Epithelial cell of proximal tubule (primary cell): ENCODE measurements around the gene ARFRP1. TPM values are rescaled to one million over a fixed set of nuclear protein-coding genes. Genes with fewer than 3 reads are reported as not detected.

Source experiments
- DNase-seq: peaks from one replicate; pipeline ENCODE4 v3.0.0-alpha.2; 2011; ENCODE audit warnings: low read depth
- H3K4me3 ChIP-seq: 2 replicates; pipeline ENCODE4 v1.5.1; 2011; ENCODE audit warnings: low read depth, mild to moderate bottlenecking, low read length
- total RNA-seq: library from RNA; depleted of rRNA; stranded (reverse); fragments of >200 nt; gene quantifications from 2 replicates; pipeline ENCODE4 v1.2.3, GENCODE V29; 2015
- TF ChIP-seq, protein P1 (sequence below): conservative IDR thresholded peaks from 2 replicates; pipeline ENCODE4 v1.5.1; 2012; ENCODE audit warnings: low read depth, mild to moderate bottlenecking, low read length

The ARFRP1 gene
- total RNA-seq, 1 donor from 2014 or later, result 49.0 TPM

DNA sequence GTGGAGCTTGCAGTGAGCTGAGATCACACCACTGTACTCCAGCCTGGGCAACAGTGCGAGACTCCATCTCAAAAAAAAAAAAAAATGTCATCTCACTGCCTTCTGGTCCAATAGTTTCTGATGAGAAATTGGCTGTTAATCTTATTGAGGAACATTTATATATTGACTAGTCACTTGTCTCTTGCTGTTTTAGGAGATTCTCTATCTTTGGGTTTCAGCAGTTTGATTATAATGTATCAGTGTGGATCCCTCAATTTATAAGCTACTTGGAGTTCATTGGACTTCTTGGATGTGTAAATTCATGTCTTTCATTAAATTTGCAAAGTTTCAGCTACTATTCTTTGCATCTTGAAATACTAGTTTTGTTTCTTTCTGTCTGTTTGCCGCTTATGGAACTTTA lies 11.2 kb upstream of the ARFRP1 start:
- TF ChIP-seq, protein P1, sequence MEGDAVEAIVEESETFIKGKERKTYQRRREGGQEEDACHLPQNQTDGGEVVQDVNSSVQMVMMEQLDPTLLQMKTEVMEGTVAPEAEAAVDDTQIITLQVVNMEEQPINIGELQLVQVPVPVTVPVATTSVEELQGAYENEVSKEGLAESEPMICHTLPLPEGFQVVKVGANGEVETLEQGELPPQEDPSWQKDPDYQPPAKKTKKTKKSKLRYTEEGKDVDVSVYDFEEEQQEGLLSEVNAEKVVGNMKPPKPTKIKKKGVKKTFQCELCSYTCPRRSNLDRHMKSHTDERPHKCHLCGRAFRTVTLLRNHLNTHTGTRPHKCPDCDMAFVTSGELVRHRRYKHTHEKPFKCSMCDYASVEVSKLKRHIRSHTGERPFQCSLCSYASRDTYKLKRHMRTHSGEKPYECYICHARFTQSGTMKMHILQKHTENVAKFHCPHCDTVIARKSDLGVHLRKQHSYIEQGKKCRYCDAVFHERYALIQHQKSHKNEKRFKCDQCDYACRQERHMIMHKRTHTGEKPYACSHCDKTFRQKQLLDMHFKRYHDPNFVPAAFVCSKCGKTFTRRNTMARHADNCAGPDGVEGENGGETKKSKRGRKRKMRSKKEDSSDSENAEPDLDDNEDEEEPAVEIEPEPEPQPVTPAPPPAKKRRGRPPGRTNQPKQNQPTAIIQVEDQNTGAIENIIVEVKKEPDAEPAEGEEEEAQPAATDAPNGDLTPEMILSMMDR, result no peak
- no peak for DNase-seq
- no peak overlapping the region for H3K4me3 ChIP-seq

DNA sequence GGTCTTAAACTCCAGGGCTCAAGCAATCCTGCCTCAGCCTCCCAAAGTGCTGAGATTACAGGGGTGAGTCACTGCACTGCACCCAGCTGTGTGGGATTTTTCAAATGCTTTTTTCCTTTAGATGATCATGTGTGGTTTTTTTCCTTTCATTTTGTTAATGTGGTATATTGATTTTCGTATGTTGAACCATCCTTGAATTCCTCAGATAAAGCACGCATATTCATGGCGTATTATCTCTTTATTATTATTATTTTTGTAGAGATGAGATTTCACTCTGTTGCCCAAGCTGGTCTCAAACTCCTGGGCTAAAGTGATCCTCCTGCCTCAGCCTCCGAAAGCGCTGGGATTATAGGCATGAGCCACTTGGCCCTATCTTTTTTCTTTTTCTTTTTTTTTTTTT lies 7.1 kb upstream of the ARFRP1 start:
- no peak overlapping the region for H3K4me3 ChIP-seq
- TF ChIP-seq, protein P1, result no peak
- DNase-seq, result no peak

DNA sequence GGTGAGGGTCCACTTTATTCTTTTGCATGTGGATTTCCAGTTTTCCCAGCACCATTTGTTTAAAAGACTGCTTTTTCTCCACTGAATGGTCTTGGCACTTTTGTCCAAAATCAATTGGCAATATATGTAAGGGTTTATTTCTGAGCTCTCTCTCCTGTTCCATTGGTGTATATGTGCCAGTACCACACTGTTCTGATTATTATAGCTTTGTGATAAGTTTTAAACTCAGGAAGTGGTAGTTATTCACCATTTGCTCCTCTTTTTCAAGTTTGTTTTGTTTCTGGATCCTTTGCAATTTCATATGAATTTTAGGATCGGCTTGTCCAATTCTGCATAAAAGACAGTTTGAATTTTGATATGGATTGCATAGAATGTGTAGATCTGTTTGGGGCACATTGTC lies 4.4 kb upstream of the ARFRP1 start:
- no peak overlapping the region for H3K4me3 ChIP-seq
- TF ChIP-seq, protein P1, result no peak
- no peak for DNase-seq

DNA sequence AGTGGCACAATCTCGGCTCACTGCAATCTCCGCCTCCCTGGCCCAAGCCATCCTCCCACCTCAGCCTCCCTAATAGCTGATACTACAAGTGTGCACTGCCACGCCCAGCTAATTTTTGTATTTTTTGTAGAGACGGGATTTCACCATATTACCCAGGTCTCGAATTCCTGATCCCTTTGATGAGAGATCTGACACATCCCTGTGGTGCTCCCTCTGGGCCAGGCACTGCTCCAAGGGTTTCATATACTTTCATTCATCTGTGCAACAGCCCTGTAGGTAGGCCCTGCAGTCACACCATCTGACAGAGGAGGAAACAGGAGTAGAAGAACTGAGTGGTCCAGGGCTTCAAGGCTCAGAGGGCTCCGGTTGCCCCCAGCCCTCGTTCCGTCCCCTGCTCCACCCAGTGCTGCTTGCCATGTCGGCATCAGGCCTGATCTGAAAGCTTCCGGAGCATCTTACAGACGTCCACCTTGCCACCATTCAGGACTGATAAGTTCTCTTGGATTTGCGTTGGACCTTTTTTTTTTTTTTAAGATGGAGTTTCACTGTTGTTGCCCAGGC lies 3.4 kb upstream of the ARFRP1 start:
- TF ChIP-seq, protein P1, result no peak
- DNase-seq, result no peak
- no peak overlapping the region for H3K4me3 ChIP-seq

DNA sequence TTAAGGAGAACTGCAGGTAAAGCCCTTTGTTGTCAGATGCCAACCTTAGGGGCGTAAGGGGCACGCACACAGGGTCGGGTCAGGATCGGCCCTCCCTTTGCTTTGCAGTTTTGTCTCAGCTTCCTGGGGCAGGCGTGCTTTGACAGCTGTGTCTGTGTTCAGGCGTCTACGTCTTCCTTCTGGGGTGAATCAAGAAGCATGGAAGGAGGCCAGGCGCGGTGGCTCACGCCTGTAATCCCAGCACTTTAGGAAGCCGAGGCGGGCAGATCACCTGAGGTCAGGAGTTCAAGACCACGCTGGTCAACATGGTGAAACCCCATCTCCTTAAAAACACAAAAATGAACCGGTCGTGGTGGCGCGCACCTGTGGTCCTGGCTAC lies 1.4 kb upstream of the ARFRP1 start:
- TF ChIP-seq, protein P1, result no peak
- no peak for DNase-seq
- peak overlapping the region; percentile 90 for H3K4me3 ChIP-seq

DNA sequence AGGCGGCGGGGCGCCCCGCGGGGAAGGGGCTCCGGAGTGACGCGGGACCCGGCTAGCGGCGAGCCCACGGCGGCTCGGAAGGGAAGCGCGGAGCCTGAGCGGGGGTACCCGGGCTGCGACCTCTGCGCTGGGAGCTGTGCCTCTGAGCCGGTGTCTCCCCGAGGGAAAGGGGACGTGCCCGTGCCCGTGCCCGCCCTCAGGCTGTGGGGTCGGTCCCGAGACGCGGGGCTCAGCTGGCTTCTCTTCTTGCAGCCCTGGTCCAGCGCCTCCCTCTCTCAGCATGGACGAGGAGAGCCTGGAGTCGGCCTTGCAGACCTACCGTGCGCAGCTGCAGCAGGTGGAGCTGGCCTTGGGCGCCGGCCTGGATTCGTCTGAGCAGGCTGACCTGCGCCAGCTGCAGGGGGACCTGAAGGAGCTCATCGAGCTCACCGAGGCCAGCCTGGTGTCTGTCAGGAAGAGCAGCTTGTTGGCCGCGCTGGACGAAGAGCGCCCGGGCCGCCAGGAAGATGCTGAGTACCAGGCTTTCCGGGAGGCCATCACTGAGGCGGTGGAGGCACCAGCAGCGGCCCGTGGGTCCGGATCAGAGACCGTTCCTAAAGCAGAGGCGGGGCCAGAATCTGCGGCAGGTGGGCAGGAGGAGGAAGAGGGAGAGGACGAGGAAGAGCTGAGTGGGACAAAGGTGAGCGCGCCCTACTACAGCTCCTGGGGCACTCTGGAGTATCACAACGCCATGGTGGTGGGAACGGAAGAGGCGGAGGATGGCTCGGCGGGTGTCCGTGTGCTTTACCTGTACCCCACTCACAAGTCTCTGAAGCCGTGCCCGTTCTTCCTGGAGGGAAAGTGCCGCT lies 749 bp upstream of the ARFRP1 start:
- no peak for DNase-seq
- TF ChIP-seq, protein P1, result no peak
- H3K4me3 ChIP-seq, result peak overlapping the region; percentile 90
